Hindlimb muscle (tissue), 1 donor: ENCODE measurements around the gene ACTBL2. TPM values are rescaled to one million over a fixed set of nuclear protein-coding genes. Genes with fewer than 3 reads are reported as not detected.
A peak's percentile ranks its signal among the peaks of the same experiment; 100 is the strongest.

Experiments used
- DNase-seq: peaks from one replicate; pipeline ENCODE4 v3.0.0-alpha.2; 2013
- polyA plus RNA-seq: library from polyadenylated mRNA; unstranded; fragments of 120-200 nt; gene quantifications from one replicate; pipeline ENCODE4 v1.2.1, GENCODE V29; 2013; ENCODE audit not compliant: insufficient read length

ACTBL2 gene
- polyA plus RNA-seq, 1 donor = not detected

DNA sequence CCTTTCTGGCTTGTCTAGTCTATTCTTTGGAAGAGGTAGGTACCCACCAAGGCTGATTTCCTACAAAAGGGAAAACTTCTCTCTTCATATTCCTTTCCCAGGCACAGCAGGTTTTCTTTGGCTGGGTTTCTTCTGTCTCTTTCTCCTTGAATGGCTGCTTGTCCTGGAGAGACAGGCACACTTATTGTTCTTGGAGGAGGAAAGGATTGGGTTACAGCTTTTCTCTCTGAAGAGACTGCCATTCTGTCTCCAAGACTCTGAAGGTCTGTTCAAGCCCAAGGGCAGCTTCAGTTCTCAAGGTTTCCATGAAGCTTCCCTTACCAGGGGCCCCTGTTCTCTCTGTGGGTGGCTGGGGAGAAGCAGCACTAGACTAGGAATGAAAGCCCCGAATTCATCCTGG, 33.9 kb downstream of the ACTBL2 start:
- DNase-seq = no peak

- DNase-seq = no peak
Observed at GRCh38 chr5:57448287-57448686, 34.3 kb downstream of the ACTBL2 start.

GRCh38 chr5:57447658-57448057, 35.0 kb downstream of the ACTBL2 start:
- DNase-seq = no peak

DNA sequence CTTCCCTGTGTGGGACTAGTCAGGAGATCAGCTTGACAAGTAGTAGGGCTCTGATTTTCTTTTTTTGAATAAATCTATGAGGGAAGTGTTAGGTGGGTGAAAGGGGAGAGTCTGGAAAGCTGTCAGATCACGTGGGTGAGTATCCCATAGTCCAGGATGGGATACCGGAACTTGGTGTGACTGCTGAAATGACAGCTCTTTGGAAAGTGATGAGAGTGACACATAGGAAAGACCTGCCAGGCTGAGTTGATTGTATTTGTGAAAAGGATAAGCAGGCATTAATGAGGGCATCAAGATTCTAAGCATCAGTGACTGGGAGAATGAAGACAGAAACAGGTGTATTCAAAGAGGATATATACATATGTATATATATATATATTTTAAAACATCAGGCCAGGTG, 35.6 kb downstream of the ACTBL2 start:
- no peak for DNase-seq

GRCh38 chr5:57445705-57446037, 36.9 kb downstream of the ACTBL2 start:
- DNase-seq = no peak

DNA sequence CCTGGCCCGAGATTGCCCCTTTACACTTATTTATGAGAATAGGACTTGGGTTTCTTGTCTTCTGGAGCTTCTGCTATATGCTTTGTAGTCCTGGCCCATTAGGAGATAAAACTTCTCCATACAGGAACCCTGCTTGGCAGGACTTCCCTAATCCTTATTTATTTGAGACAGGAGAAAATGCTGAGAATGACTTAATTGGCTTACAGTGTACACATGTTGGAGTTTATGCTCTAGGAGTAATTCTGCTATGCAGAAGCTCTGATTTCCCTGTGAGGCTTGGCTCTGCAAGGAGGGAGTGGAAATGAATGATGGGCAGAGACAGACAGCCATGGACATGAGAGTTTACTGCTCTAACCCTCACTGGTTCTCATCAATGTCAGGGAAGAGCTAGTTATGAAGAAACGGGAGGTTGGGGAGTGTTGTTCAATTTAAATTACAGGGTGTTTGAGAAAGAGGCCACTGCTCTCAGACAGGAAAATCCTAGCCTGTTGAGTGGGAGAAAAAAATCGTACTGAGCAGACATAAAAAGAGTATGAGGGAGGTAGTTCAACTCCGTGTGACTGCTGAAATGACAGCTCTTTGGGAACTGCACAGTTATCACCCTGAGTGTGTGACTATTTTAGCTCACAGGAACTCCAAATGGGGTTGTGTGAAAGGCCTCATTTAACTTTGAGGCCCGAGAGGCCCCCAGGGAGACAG, 37.5 kb downstream of the ACTBL2 start:
- DNase-seq = no peak

DNA sequence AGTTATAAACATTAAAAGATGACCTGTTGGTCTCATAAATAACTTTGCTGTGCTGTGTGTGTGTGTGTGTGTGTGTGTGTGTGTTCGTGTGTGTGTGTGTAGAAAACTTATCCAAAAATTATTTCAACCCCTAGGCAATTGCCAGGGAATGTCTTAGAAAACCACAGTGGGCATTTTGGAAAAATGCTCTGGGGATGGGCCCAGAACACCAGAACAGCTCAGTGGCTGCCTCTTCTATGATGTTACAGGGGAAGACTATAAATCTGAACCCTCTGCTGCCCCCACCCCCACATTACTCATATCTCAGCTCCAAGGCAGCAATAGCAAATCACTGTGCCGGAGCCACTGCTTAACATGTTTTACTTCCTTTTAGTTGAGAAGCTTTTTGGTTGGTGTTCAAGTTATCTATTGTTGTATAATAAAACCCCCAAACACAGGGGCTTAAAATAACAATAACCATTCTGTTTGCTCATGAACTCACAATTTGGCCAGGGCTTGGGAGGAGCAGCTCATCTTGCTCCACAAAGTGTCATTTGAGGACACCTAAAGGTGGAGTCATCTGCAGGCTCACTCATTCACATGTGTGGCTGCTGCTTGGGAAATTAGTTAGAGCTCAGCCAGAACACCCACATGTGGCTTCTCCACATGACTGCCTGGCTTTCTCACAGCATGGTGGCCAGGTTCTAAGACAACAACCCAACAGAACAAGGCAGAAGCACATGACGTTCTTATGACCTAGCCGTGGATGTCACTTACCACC, 40.4 kb downstream of the ACTBL2 start:
- no peak for DNase-seq

DNA sequence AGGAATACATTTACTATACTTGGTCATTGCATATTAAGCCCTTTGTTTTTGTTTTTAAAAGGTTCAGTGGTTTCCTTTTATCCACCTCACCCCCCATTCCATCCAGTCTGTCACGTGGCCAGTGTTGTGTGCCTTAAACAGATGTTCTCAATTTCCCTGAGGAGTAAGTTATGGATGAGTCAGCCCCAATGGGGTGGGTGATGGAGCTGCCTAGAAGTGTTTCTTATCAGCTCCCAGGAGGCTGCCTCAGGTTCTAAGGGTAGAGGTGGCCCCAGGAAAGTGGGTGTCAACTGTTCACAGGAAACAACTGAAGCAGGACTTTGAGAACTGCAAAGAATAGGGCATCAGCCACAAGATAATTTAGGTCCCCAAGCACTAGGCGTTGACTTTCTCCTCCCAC, 41.1 kb downstream of the ACTBL2 start:
- no peak for DNase-seq

- no peak for DNase-seq
Observed at GRCh38 chr5:57439601-57440000, 43.0 kb downstream of the ACTBL2 start.

DNA sequence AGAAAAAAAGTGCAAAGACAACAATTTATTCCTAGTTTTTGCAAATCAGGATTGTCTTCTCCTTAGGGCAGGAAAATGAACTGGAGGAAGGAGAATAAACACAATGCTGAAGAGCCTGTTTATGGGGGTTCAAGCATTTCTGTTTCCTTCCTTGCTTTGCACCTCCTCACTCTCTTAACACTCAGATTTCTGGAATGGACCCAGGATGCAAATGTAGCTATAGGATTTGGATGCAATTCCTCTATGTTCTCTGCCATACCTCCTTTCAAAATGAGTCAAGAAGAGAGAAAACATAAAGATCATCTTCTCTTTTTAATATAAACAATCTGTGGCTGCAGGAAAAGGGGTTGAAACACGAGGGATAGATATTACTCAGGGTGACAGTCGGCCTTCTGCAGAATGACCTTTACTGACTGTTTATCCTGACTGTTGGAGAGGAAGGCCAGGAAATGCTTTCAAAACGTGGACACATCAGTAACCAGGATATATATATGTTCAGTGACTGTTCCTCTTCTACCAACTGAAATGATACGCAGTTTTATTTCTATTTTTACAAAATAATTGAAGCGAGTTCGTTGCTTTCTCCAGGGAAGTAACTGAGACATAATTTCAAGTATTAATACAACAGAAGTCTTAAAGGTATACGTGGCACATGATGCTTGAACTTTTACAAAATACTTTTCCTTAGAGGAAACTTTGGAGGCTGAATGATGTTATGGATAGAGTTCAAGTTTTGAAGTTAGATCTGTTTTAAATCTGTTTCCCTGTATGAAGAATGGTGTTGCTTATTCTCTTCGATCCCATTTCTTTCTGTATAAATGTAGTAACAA, 44.4 kb downstream of the ACTBL2 start:
- DNase-seq = no peak

DNA sequence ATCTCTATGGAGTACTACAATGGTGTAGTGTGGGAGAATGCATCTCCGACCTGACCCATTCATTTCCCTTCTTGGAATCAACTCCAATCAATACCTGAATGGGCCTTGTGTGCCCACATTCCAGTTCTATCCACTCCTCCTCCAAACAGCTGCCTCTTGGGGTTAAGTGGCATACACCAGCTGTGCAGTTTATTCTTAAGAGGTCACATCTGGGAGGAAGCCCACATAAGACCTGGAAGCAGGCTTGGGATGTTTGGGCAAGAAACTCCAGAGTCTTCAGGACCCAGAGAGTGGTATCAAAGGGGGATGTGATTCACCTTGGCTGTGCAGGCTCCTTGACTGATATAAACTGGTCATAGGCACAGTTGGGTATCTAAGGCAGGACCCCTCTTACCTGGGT, 46.0 kb downstream of the ACTBL2 start:
- DNase-seq = no peak

DNA sequence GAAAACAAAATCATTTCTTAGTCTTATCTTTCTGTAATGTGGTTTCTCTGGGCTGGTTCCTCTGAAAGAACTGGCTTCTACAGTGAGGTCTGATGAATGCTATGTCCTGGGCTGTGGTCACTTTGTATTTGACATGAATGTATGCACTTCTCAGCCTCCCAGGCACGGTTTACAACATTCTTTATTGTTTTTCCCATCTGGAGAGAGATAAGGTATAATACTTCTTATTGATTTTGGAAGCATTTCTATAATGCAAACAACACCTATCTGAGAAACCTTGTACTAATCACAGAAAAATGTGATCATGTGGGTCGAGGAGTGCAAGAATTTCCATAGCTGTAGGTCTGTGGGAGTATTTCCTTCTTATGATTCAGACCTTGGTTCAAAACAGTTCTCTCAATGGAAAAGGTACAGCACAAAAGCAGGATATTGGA, 46.9 kb downstream of the ACTBL2 start:
- DNase-seq = no peak

GRCh38 chr5:57434683-57435082, 47.9 kb downstream of the ACTBL2 start:
- no peak for DNase-seq

DNA sequence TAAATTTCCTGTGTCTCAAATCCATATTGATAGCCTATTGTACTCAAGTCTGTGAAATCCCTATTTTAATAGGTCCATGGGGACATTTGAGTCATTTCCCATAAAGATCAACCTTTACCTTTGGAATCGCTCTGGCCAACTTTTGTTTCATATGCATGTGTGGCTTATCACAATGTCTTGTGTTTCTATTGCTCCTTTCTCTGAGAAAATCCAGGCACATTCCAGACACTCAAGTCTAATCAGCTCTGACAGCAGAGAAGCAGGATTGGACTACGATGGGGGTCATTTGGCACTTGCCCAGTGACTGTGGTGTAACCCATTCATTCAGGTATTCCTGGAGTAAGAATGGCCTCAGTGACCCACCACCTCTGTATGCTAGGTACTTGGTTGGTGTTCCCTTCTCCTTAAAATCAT, 48.4 kb downstream of the ACTBL2 start:
- no peak for DNase-seq

- no peak for DNase-seq
Observed at GRCh38 chr5:57432876-57433275, 49.7 kb downstream of the ACTBL2 start.

GRCh38 chr5:57431759-57432158, 50.9 kb downstream of the ACTBL2 start:
- peak; percentile 46 for DNase-seq
